HFFc6 (cell line): ENCODE measurements around the gene CFAP77. TPM values are rescaled to one million over a fixed set of nuclear protein-coding genes. Genes with fewer than 3 reads are reported as not detected.
A peak's percentile ranks its signal among the peaks of the same experiment; 100 is the strongest.

Experiments used
- DNase-seq: peaks from one replicate; pipeline ENCODE4 v3.0.0-alpha.2; 2018
- H3K27ac Mint-ChIP-seq: 2 replicates; pipeline ENCODE4 v1.8.0; 2020; ENCODE audit warnings: mild to moderate bottlenecking, mixed read lengths
- H3K27me3 Mint-ChIP-seq: 2 replicates; pipeline ENCODE4 v1.8.0; 2021; ENCODE audit warnings: mild to moderate bottlenecking, moderate library complexity, mixed read lengths; ENCODE audit not compliant: insufficient read depth
- H3K36me3 Mint-ChIP-seq: 2 replicates; pipeline ENCODE4 v1.8.0; 2021; ENCODE audit warnings: low read depth, mixed read lengths
- H3K4me1 Mint-ChIP-seq: 2 replicates; pipeline ENCODE4 v1.8.0; 2020; ENCODE audit warnings: low read depth, mixed read lengths
- H3K4me3 Mint-ChIP-seq: 2 replicates; pipeline ENCODE4 v1.8.0; 2020; ENCODE audit warnings: mild to moderate bottlenecking, moderate library complexity, mixed read lengths
- H3K9me3 Mint-ChIP-seq: 2 replicates; pipeline ENCODE4 v1.8.0; 2020; ENCODE audit warnings: mild to moderate bottlenecking, mixed read lengths
- total RNA-seq, 6 experiments: library from RNA; stranded (reverse); fragmentation: NEBNext Ultra II Directional; extraction: Animal tissue kit (Norgen Biotek cat#: 25700); gene quantifications; 2 replicates in 1 of 6; 3 replicates in 5 of 6; pipeline ENCODE4 v1.2.3, GENCODE V29; 2021
- TF ChIP-seq, protein P1 (sequence below): fragments of 200-600 bp; sonication (generic); IDR thresholded peaks from 2 replicates; pipeline ENCODE4 v1.5.0; 2021; ENCODE audit warnings: antibody characterized with exemption, mild to moderate bottlenecking

CFAP77 gene
- total RNA-seq, 6 experiments from 2014 or later: not detected

DNA sequence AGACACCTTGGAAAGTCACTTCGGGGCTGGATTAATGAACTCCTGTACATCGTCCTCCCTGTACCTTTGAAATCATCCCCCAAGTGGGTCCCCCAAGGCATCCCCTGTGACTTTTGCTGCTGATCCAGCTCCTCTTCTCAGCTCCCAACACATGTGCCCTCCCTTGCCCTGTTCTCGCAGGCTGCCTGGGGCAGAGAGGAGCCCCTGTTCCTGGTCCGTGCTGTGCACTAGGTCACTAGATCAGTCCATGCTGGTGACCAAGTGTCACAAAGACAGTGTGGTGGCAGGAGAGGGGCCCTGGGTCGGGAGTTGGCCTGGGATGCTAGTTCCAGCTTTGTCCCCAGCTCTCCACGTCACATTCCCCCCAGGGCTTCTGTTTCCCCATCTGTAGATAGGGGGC, 93.1 kb downstream of the CFAP77 start:
- Mint-ChIP-seq H3K4me1 (no peaks in the 10 kb centered on the region), H3K4me3 (no peak overlapping the region), H3K27ac (no peak overlapping the region), H3K27me3 (peaks cover 34% of the 10 kb centered on the region), H3K36me3 (no peaks in the 10 kb centered on the region), H3K9me3 (no peaks in the 10 kb centered on the region)
- TF ChIP-seq, protein P1, sequence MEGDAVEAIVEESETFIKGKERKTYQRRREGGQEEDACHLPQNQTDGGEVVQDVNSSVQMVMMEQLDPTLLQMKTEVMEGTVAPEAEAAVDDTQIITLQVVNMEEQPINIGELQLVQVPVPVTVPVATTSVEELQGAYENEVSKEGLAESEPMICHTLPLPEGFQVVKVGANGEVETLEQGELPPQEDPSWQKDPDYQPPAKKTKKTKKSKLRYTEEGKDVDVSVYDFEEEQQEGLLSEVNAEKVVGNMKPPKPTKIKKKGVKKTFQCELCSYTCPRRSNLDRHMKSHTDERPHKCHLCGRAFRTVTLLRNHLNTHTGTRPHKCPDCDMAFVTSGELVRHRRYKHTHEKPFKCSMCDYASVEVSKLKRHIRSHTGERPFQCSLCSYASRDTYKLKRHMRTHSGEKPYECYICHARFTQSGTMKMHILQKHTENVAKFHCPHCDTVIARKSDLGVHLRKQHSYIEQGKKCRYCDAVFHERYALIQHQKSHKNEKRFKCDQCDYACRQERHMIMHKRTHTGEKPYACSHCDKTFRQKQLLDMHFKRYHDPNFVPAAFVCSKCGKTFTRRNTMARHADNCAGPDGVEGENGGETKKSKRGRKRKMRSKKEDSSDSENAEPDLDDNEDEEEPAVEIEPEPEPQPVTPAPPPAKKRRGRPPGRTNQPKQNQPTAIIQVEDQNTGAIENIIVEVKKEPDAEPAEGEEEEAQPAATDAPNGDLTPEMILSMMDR: no peak
- DNase-seq: no peak

DNA sequence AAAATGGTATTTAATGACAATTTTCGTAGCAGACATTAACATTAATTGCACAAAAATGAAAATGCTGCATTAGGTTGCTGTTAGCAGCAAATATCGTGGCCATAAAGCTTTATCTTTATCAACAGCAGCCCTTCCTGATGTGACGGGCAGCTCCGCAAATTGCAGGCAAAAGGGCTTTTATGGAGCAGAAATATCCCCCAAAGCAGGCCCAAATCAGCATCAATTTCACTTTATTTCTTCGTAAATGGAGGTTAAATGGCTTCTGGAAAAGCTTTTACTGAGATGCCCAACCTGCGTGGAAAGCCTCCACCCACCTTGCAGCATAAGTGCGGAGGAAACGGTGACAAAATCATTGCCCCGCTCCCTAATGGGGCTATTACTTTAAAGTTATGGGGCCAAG, 94.5 kb downstream of the CFAP77 start:
- Mint-ChIP-seq H3K4me1 (no peaks in the 10 kb centered on the region), H3K27me3 (peaks cover 34% of the 10 kb centered on the region), H3K4me3 (no peak overlapping the region), H3K36me3 (no peaks in the 10 kb centered on the region), H3K9me3 (no peaks in the 10 kb centered on the region), H3K27ac (no peak overlapping the region)
- no peak for DNase-seq
- TF ChIP-seq, protein P1: no peak

DNA sequence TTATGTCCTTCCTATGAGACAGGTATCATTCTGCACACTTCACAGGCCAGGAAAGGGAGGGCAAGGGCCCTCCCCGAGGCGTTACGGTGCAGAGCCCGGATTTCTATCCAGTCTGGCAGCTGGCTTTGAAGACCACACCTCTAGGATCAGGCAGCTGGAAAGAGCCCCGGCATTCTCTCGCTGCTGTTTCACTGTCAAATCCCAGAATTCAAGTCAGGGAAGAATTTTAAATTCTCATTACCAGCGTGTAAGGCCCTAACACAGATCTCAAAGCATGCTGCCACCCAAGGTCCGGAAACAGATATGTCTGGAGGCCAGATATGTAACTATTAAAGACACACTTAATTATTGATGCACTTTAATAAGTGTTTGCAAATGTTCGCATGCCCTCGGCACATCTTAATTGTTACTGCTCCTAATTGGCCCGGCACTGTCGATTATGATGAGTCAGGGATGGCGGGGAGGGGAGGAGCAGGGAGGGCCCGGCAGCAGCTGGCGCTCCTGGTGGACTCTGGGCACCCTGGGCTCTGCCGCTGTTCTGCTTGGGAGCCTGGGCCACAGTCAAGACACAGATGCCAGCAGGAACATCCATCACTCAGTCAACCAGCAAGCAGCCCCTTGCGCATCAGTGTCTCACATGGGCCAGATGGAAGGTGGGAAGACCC, 96.1 kb downstream of the CFAP77 start:
- Mint-ChIP-seq H3K27me3 (peaks cover 45% of the 10 kb centered on the region), H3K9me3 (no peaks in the 10 kb centered on the region), H3K4me1 (no peaks in the 10 kb centered on the region), H3K36me3 (no peaks in the 10 kb centered on the region), H3K27ac (no peak overlapping the region), H3K4me3 (no peak overlapping the region)
- no peak for DNase-seq
- TF ChIP-seq, protein P1: no peak

GRCh38 chr9:132506977-132507669, 97.1 kb downstream of the CFAP77 start:
- H3K27ac Mint-ChIP-seq: no peak overlapping the region
- no peaks in the 10 kb centered on the region for H3K36me3 Mint-ChIP-seq
- no peak for DNase-seq
- H3K4me3 Mint-ChIP-seq: no peak overlapping the region
- peaks cover 51% of the 10 kb centered on the region for H3K27me3 Mint-ChIP-seq
- H3K9me3 Mint-ChIP-seq: no peaks in the 10 kb centered on the region
- no peaks in the 10 kb centered on the region for H3K4me1 Mint-ChIP-seq
- TF ChIP-seq, protein P1: no peak

GRCh38 chr9:132507670-132508469, 97.9 kb downstream of the CFAP77 start:
- Mint-ChIP-seq H3K27me3 (peaks cover 48% of the 10 kb centered on the region), H3K9me3 (no peaks in the 10 kb centered on the region), H3K36me3 (no peaks in the 10 kb centered on the region), H3K4me1 (no peaks in the 10 kb centered on the region), H3K4me3 (no peak overlapping the region), H3K27ac (no peak overlapping the region)
- peak; percentile 50 for DNase-seq
- TF ChIP-seq, protein P1: peak; percentile 91
